Fibroblast of skin of right quadriceps (primary cell): Measurements from ENCODE around the gene CYP46A1.
"Not testable (repeated sequence)": the region's sequence is repeated elsewhere in the genome, so short reads cannot be mapped to it uniquely, and the experiment has no call there.

Experiments used
- DNase-seq: peaks from one replicate; pipeline ENCODE4 v3.0.0-alpha.2; 2013

CYP46A1 gene

GRCh38 chr14:99658218-99658845 is 25.8 kb upstream of the CYP46A1 start:
- DNase-seq: no peak

GRCh38 chr14:99659333-99659741 is 24.8 kb upstream of the CYP46A1 start:
- no peak for DNase-seq

DNA sequence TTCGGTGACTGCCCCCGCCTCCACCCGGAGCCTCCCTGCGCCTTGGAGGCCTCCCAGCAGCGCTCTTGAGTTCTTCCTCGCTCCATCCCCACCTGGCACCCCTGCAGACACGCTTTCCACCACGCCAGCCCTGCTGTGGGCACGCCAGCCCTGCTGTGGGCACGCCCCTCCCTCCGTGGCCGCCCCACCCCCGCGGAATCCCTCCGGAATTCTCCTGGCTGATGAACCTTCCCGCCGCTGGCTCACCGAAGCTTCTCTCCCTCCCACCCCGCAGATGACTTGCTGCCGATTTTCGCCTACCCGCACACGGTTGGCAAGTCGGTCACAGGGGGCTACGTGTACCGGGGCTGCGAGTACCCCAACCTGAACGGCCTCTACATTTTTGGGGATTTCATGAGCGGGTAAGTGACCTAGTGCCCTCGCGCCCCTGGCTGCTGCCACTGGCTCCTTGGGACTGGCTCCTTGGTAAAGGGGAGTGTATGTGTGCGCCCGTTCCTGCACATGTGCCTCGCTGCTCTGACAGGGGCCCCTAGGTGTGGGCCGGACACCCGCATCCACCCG is 24.0 kb upstream of the CYP46A1 start:
- no peak for DNase-seq

- DNase-seq: peak; percentile 60
These were observed 23.3 kb upstream of the CYP46A1 start for GRCh38 chr14:99660794-99661193.

DNA sequence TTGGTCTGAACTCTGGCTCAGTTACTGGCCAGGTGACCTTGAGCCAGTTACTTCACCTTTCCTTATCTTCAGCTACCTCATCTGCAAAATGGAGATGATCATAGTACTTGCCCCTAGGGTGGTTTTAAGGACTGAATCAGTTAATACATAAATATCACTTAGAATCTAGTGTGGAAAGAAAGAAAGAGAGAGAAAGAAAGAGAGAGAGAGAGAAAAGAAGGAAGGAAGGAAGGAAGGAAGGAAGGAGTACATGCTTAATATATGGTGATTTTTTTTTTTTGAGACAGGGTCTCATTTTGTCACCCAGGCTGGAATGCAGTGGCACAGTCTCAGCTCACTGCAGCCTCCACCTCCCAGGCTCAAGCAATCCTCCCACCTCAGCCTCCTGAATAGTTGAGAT is 22.9 kb upstream of the CYP46A1 start:
- DNase-seq: not testable (repeated sequence)

DNA sequence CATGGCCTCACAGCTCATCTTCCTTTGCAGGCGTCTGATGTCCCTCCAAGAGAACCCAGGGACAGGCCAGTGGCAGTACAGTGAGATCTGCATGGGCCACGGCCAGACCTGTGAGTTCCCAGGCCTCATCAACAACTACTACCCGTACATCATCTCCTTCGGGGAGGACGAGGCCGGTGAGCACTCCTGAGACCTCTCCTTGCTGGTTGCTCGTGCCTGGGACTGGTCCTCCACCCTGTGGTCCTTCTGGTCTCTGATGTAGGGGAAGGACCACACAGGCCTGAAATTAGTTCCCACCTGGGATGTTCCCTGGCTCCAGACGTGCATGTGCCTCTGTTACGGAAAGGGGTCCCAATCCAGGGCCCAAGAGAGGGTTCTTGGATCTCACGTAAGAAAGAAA is 21.3 kb upstream of the CYP46A1 start:
- no peak for DNase-seq

GRCh38 chr14:99663386-99664057 is 20.6 kb upstream of the CYP46A1 start:
- no peak for DNase-seq

GRCh38 chr14:99664058-99664936 is 19.8 kb upstream of the CYP46A1 start:
- DNase-seq: no peak

- DNase-seq: no peak
These were observed 19.2 kb upstream of the CYP46A1 start for GRCh38 chr14:99664937-99665273.

GRCh38 chr14:99666533-99666932 is 17.6 kb upstream of the CYP46A1 start:
- DNase-seq: no peak

DNA sequence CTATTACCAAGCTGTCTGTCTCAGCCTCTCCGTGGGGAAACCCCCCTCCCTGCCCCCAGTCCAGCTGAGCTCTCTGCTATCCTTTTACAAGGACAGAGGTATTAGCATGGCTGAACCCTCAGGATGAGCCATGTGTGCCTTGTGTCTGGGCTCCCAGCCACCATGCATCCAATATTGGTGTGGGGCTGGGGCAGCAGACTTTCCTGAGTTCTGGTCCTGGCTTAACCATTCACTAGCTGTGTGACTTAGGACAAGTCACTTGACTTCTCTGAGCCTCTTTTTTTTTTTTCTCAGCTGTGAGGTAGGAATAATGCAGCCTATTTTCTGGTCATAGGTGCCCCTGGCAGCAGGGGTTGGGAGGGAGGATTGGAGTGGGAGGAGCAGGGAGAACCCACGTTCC is 17.1 kb upstream of the CYP46A1 start:
- no peak for DNase-seq

- DNase-seq: no peak
These were observed 16.3 kb upstream of the CYP46A1 start for GRCh38 chr14:99667821-99668220.

GRCh38 chr14:99668307-99669295 is 15.5 kb upstream of the CYP46A1 start:
- no peak for DNase-seq

GRCh38 chr14:99670361-99671234 is 13.5 kb upstream of the CYP46A1 start:
- peak; percentile 59 for DNase-seq

- DNase-seq: no peak
These were observed 12.6 kb upstream of the CYP46A1 start for GRCh38 chr14:99671235-99672224.

- no peak for DNase-seq
These were observed 11.4 kb upstream of the CYP46A1 start for GRCh38 chr14:99672506-99673304.

- DNase-seq: no peak
These were observed 10.6 kb upstream of the CYP46A1 start for GRCh38 chr14:99673305-99674063.

DNA sequence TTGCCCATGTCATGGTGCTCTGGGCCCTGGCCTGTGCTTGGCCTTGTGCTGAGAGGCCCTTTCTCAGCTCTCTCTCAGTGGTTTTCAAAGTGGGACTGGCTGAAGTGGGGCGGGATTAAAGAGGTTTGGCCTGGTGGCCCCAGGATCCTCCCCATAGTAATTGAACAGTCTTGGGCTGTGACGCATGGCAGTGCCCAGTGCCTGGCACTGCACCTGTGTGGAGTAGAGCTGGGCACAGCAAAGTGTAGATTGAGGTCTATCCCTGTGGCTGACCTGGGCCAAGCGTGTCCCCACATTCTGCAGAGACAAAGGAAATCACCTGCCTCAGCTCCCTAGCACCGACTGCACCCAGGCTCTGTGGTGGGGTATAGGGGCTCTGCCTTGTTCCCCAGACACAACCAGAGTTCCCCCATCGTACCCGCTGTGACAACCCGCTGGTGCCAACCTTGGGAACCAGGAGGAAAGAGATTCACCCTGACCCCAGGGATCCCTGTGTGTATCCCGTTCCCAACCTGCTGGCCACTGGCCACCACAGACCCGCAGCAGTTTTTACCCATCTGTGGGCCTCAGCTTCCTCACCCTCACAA is 9.9 kb upstream of the CYP46A1 start:
- DNase-seq: no peak
